Measurements from ENCODE around the gene MLST8.
A peak's percentile ranks its signal among the peaks of the same experiment; 100 is the strongest.

The MLST8 gene

GRCh38 chr16:2180962-2181923, 24.0 kb upstream of the MLST8 start:
- no peak overlapping the region for H3K4me3 ChIP-seq
- H3K9me3 ChIP-seq (replicated peaks in 1 of 11) = peaks cover 0 to 14% (median 6%) of the 10 kb centered on the region in 11 experiments; a peak in 11 of 22 replicates
- peaks cover 22 to 29% (median 23%) of the 10 kb centered on the region in 11 experiments for H3K36me3 ChIP-seq
- no peaks in the 10 kb centered on the region; a peak in 1 of 22 replicates for H3K27me3 ChIP-seq
- no peak for TF ChIP-seq Cebpa-rat (IDR thresholded peaks at IDR 0.05)
- peak overlapping the region in 3 of 11 experiments; percentile 45 to 60 (median 59); a peak in 2 of 22 replicates for H3K27ac ChIP-seq
- peak overlapping the region in 9 of 11 experiments; percentile 8 to 93 (median 86); a peak in 18 of 22 replicates for H3K4me2 ChIP-seq
- peaks cover 19 to 53% (median 40%) of the 10 kb centered on the region in 10 experiments; a peak in 19 of 20 replicates for H3K4me1 ChIP-seq
- peaks cover 0 to 92% (median 39%) of the 10 kb centered on the region in 11 experiments; a peak in 16 of 22 replicates for H4K20me1 ChIP-seq
- H3K9ac ChIP-seq = peak overlapping the region in 3 of 11 experiments; percentile 39 to 51 (median 42); a peak in 4 of 22 replicates

- H3K4me3 ChIP-seq = no peak overlapping the region
- peaks cover 0 to 87% (median 37%) of the 10 kb centered on the region in 11 experiments; a peak in 16 of 22 replicates for H4K20me1 ChIP-seq
- H3K9me3 ChIP-seq (replicated peaks in 1 of 11) = peaks cover 0 to 14% (median 6%) of the 10 kb centered on the region in 11 experiments; a peak in 11 of 22 replicates
- TF ChIP-seq Cebpa-rat (IDR thresholded peaks at IDR 0.05) = no peak
- peak overlapping the region in 6 of 11 experiments; percentile 39 to 60 (median 48); a peak in 7 of 22 replicates for H3K27ac ChIP-seq
- H3K4me1 ChIP-seq = peaks cover 19 to 53% (median 40%) of the 10 kb centered on the region in 10 experiments; a peak in 19 of 20 replicates
- peaks cover 16 to 23% (median 16%) of the 10 kb centered on the region in 11 experiments for H3K36me3 ChIP-seq
- H3K9ac ChIP-seq = peak overlapping the region in 6 of 11 experiments; percentile 22 to 61 (median 40); a peak in 7 of 22 replicates
- no peaks in the 10 kb centered on the region; a peak in 1 of 22 replicates for H3K27me3 ChIP-seq
- peak overlapping the region in 10 of 11 experiments; percentile 8 to 93 (median 84); a peak in 18 of 22 replicates for H3K4me2 ChIP-seq
These were observed 23.3 kb upstream of the MLST8 start for GRCh38 chr16:2181952-2182351.

GRCh38 chr16:2183671-2184070, 21.6 kb upstream of the MLST8 start:
- Histone ChIP-seq H3K9me3 (replicated peaks in 1 of 11) (no peaks in the 10 kb centered on the region), H3K4me1 (peaks cover 19 to 53% (median 40%) of the 10 kb centered on the region in 10 experiments; a peak in 19 of 20 replicates), H3K4me3 (peak overlapping the region in 7 of 10 experiments; percentile 19 to 57 (median 42); a peak in 9 of 20 replicates), H3K27me3 (no peaks in the 10 kb centered on the region; a peak in 1 of 22 replicates), H3K4me2 (peak overlapping the region; percentile 70 to 93 (median 86)), H4K20me1 (peaks cover 0 to 76% (median 37%) of the 10 kb centered on the region in 11 experiments; a peak in 16 of 22 replicates), H3K27ac (peak overlapping the region in 7 of 11 experiments; percentile 21 to 70 (median 47); a peak in 13 of 22 replicates), H3K9ac (peak overlapping the region in 8 of 11 experiments; percentile 29 to 66 (median 47); a peak in 13 of 22 replicates), H3K36me3 (peaks cover 0 to 6% (median 0%) of the 10 kb centered on the region in 11 experiments; a peak in 3 of 22 replicates)
- TF ChIP-seq Cebpa-rat (IDR thresholded peaks at IDR 0.05) = no peak

GRCh38 chr16:2184346-2184745, 20.9 kb upstream of the MLST8 start:
- H3K9me3 ChIP-seq (replicated peaks in 1 of 11) = no peaks in the 10 kb centered on the region
- peaks cover 19 to 53% (median 40%) of the 10 kb centered on the region in 10 experiments; a peak in 19 of 20 replicates for H3K4me1 ChIP-seq
- H4K20me1 ChIP-seq = peaks cover 0 to 72% (median 37%) of the 10 kb centered on the region in 11 experiments; a peak in 16 of 22 replicates
- H3K36me3 ChIP-seq = peaks cover 0 to 5% (median 0%) of the 10 kb centered on the region in 11 experiments; a peak in 3 of 22 replicates
- no peak for TF ChIP-seq Cebpa-rat (IDR thresholded peaks at IDR 0.05)
- H3K4me3 ChIP-seq = peak overlapping the region in 2 of 10 experiments; percentile 25 to 57; a peak in 1 of 20 replicates
- H3K4me2 ChIP-seq = peak overlapping the region; percentile 70 to 93 (median 86)
- no peaks in the 10 kb centered on the region; a peak in 1 of 22 replicates for H3K27me3 ChIP-seq
- H3K9ac ChIP-seq = peak overlapping the region in 5 of 11 experiments; percentile 32 to 66 (median 61); a peak in 4 of 22 replicates
- H3K27ac ChIP-seq = peak overlapping the region in 3 of 11 experiments; percentile 31 to 70 (median 57); a peak in 2 of 22 replicates

- Histone ChIP-seq H4K20me1 (peaks cover 0 to 66% (median 37%) of the 10 kb centered on the region in 11 experiments; a peak in 16 of 22 replicates), H3K4me3 (no peak overlapping the region), H3K27me3 (no peaks in the 10 kb centered on the region; a peak in 1 of 22 replicates), H3K4me1 (peaks cover 19 to 53% (median 40%) of the 10 kb centered on the region in 10 experiments; a peak in 19 of 20 replicates), H3K9ac (peak overlapping the region in 2 of 11 experiments; percentile 13 to 61; a peak in 1 of 22 replicates), H3K27ac (no peak overlapping the region), H3K36me3 (peaks cover 0 to 3% (median 0%) of the 10 kb centered on the region in 11 experiments; a peak in 3 of 22 replicates), H3K9me3 (replicated peaks in 1 of 11) (no peaks in the 10 kb centered on the region), H3K4me2 (peak overlapping the region in 7 of 11 experiments; percentile 16 to 93 (median 86); a peak in 13 of 22 replicates)
- no peak for TF ChIP-seq Cebpa-rat (IDR thresholded peaks at IDR 0.05)
These were observed 20.3 kb upstream of the MLST8 start for GRCh38 chr16:2184962-2185361.

GRCh38 chr16:2186064-2186463, 19.2 kb upstream of the MLST8 start:
- no peak for TF ChIP-seq Cebpa-rat (IDR thresholded peaks at IDR 0.05)

GRCh38 chr16:2186505-2186904, 18.7 kb upstream of the MLST8 start:
- peaks cover 0 to 58% (median 28%) of the 10 kb centered on the region in 11 experiments; a peak in 16 of 22 replicates for H4K20me1 ChIP-seq

More at GRCh38 chr16:2186064-2186463, 19.2 kb upstream of the MLST8 start:
- Histone ChIP-seq H3K9ac (peak overlapping the region in 1 of 11 experiments; percentile 14; a peak in 1 of 22 replicates), H3K4me2 (no peak overlapping the region), H3K27me3 (peaks cover 0 to 8% (median 0%) of the 10 kb centered on the region in 11 experiments; a peak in 2 of 22 replicates), H4K20me1 (peaks cover 0 to 61% (median 28%) of the 10 kb centered on the region in 11 experiments; a peak in 16 of 22 replicates), H3K9me3 (replicated peaks in 1 of 11) (no peaks in the 10 kb centered on the region), H3K27ac (no peak overlapping the region), H3K4me1 (peaks cover 19 to 58% (median 50%) of the 10 kb centered on the region in 10 experiments; a peak in 19 of 20 replicates), H3K4me3 (no peak overlapping the region), H3K36me3 (no peaks in the 10 kb centered on the region; a peak in 1 of 22 replicates)

GRCh38 chr16:2187212-2187611, 18.0 kb upstream of the MLST8 start:
- no peak for TF ChIP-seq Cebpa-rat (IDR thresholded peaks at IDR 0.05)
- Histone ChIP-seq H3K9me3 (replicated peaks in 1 of 11) (no peaks in the 10 kb centered on the region), H3K27ac (no peak overlapping the region), H4K20me1 (peaks cover 0 to 52% (median 26%) of the 10 kb centered on the region in 11 experiments; a peak in 16 of 22 replicates), H3K9ac (no peak overlapping the region), H3K4me2 (no peak overlapping the region), H3K36me3 (no peaks in the 10 kb centered on the region; a peak in 1 of 22 replicates), H3K4me3 (no peak overlapping the region), H3K27me3 (peaks cover 0 to 8% (median 0%) of the 10 kb centered on the region in 11 experiments; a peak in 2 of 22 replicates), H3K4me1 (peaks cover 16 to 60% (median 49%) of the 10 kb centered on the region in 10 experiments; a peak in 19 of 20 replicates)

More at GRCh38 chr16:2186505-2186904, 18.7 kb upstream of the MLST8 start:
- peaks cover 19 to 60% (median 51%) of the 10 kb centered on the region in 10 experiments; a peak in 19 of 20 replicates for H3K4me1 ChIP-seq
- peak overlapping the region in 1 of 11 experiments; percentile 14; a peak in 1 of 22 replicates for H3K9ac ChIP-seq
- H3K36me3 ChIP-seq = no peaks in the 10 kb centered on the region; a peak in 1 of 22 replicates
- H3K27me3 ChIP-seq = peaks cover 0 to 8% (median 0%) of the 10 kb centered on the region in 11 experiments; a peak in 2 of 22 replicates
- no peaks in the 10 kb centered on the region for H3K9me3 ChIP-seq (replicated peaks in 1 of 11)
- TF ChIP-seq Cebpa-rat (IDR thresholded peaks at IDR 0.05) = no peak
- no peak overlapping the region for H3K27ac ChIP-seq
- H3K4me3 ChIP-seq = no peak overlapping the region
- H3K4me2 ChIP-seq = no peak overlapping the region
